Effector CD8-positive, alpha-beta T cell (primary cell): Measurements from ENCODE around the gene HERC3.

Experiments used
- DNase-seq: peaks from one replicate; lab custom pipeline; 2025; lab: John Stamatoyannopoulos, UW
- total RNA-seq, 4 experiments: gene quantifications; one replicate each; lab custom pipeline; 2026; lab: John Stamatoyannopoulos, UW

HERC3 gene
- total RNA-seq, result 2.0 to 5.6 (median 3.1) reads per million in 4 experiments

DNA sequence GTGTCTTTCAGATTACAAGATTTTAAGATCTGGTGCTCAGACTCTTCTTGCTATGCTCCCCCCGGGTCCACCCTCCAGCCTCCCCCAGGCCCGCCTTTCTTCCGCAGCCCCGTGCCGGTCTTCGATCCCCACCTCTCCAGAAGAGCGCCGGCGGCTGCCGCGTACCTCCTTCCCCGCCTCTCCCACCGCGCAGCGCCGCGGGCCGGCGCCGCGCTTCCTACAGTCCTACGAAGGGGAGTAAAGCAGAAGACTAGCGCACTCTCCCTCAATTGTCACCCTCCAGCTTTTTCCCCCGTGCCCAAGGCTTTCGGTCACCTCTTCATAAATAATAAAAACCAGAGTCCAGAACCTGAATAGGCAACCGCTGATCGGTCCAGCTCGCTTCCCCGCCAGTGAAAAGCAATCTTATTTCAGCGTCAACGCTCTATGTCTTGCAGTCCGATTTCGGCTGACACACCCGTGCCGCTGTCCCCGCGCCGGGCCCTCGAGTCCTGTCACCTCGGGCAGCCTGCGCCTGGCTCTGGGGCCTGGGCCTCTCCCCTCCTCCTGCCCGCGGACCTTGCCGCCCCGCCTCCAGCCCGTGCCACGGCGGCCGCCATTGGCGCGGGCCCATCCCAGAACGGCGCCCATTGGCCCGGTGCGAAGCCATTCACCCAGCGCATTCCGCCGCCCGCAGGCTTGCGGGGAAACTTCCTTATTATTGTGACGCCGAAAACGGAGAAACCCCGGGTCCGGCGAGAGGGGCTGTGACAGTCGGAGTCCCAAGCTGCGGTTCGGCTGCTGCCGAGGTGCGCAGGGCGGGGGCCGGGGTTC lies at the start of gene HERC3:
HERC3 (plus strand) TSS at position 694 of the 813 bp plus-strand sequence. CDS start 13,344 bp downstream, outside the sequence.
- DNase-seq, result peak; percentile 84

GRCh38 chr4:88549815-88550214 lies 42.5 kb upstream of the HERC3 start:
- DNase-seq, result no peak

DNA sequence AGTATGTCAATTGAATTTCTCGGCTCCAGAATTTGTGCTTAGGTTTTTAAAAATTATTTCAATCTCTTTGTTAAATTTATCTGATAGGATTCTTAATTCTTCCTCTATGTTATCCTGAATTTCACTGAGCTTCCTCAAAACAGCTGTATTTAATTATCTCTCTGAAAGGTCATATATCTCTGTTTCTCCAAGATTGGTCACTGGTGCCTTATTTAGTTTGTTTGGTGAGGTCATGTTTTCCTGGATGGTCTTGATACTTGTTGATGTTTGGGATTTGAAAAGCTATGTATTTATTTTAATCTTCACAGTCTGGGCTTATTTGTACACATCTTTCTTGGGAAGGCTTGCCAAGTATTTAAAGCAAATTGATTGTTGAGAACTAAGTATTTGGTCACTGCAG lies 24.7 kb upstream of the HERC3 start:
- no peak for DNase-seq

DNA sequence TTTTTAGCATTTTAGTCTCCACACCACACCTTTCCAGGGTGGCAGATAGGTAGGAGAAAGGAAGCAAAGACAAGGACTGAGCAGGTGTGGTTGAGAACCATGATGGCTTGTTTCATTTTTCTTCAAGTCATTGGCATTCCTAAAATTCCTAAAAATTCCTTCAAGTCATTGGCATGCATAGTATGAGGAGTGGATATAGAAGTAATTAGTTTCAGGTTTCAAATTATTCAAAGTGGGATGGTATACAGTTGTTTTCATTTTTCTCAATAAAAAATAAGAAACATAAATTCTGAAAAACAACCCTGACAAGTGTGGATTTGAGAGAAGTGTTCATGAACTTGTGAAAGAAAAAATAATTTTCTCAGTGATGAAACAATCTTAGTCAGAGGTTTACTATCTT lies 22.3 kb upstream of the HERC3 start:
- no peak for DNase-seq

- DNase-seq, result no peak
These were observed 18.9 kb upstream of the HERC3 start for GRCh38 chr4:88573276-88573980.

- no peak for DNase-seq
These were observed 18.3 kb upstream of the HERC3 start for GRCh38 chr4:88573995-88574394.

DNA sequence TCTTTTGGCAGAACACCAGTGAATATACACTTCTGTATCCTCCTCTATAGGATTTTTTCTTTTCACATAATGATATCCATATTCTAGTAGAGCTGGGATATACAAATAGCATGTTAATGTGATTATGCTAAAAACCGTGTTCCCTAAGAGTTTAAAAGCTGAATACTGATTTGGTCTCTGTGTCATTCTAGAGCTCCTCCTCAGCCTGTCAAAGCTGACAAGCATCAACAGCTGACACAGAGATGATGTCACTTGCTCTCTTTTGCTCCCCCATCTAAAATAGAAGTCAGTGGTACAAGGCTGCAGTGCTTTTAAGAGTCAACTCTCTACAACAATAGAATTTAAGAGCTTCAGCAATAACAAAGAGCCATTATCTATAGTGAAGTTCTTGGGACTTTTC lies 17.1 kb upstream of the HERC3 start:
- no peak for DNase-seq

DNA sequence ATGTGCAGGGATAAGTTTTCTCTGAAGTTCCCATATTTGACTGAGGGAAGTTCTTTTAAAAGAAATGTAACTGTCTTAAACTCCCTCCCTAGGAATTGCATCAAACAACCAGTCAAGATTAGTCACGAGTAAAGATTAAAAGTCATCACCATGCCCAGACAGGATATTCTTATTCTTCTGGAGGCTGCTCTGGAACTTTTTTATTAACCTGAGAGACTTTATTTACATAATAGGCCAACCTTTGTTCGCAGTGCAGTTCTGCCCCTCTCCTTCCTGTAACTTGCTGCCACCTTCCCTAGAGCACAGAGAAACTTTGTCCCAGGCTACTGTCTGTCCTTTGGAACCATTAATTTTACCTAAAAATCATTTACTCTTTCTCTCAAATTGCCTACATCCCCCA lies 9.8 kb upstream of the HERC3 start:
- no peak for DNase-seq

- no peak for DNase-seq
These were observed 8.4 kb upstream of the HERC3 start for GRCh38 chr4:88583631-88584470.

GRCh38 chr4:88584471-88584900 lies 7.8 kb upstream of the HERC3 start:
- no peak for DNase-seq

- DNase-seq, result no peak
These were observed 6.4 kb upstream of the HERC3 start for GRCh38 chr4:88585917-88586316.

GRCh38 chr4:88587306-88587705 lies 5.0 kb upstream of the HERC3 start:
- DNase-seq, result no peak

DNA sequence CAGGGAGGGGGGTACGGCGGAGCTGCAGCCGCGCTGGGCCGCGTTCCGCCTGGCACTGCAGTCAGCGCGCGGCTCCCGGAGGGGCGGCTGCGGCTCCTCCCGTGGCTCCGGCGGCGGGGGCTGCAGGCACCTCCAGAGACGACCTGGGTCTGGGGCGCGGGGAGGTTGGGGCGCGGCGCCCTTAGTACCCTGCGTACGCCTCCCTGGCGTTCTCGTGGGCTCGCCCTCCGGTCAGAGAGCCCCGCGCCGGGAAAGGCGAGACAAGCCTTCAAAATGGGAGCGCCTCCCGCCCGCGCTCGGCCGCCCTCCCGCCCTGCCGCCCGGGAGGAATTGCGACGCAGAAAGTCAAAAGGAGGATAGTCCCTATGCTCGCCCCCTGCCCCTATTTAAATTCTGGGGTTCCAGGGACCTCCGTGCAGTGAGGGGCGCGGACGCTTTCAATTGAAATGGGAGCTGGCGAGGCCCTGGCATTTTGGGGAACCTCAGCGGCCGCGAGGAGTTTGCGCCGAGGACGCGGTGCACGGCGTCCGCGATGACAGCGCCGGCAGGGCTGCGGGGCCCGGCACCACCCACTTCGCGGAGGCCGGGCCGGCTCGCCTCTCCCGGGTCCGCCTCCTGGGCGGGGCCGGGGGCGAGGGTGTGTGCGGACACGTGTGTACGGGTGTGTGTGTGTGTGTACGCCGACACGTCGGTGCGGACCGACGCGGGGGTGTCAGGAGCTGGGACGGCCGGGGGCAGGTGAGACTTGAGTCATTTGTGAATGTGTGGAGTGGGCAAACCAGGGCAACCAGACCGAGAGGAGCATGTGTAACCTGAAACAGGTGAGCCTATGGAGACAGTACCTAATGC lies 544 bp downstream of the HERC3 start:
- peak; percentile 64 for DNase-seq

DNA sequence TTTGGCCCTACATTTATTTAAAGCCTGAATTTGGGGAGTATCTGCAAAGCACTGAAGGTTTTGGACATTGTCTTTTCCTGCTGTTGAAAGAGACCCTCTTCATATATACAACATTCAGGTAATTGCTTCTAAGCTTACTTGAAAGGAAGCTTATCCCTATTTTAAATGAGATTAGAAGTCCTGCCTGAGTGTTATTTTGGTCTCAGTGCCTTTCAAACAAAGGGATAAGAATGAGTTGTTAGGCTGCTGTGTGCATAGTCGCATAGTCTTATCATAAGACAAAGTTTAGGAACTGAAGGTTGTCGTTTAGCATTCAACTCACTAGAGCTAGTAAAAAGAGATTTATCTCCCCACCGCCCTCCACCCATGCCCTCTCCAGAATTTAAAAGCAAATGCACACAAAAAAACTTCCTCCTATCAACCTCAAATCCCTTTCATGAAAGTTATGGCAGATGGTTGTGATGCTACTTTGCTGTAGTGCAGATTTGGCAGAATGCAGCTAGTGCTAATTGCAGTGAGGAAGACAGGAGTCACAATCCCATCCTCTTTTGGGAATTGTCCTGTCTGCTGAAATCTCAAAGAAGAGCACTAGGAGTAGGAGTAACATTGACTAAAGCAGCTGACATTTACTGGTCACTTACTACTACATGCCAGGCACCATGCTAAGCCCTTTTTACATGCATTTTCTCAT lies 5.8 kb downstream of the HERC3 start:
- no peak for DNase-seq

- DNase-seq, result no peak
These were observed 7.0 kb downstream of the HERC3 start for GRCh38 chr4:88599298-88599697.

DNA sequence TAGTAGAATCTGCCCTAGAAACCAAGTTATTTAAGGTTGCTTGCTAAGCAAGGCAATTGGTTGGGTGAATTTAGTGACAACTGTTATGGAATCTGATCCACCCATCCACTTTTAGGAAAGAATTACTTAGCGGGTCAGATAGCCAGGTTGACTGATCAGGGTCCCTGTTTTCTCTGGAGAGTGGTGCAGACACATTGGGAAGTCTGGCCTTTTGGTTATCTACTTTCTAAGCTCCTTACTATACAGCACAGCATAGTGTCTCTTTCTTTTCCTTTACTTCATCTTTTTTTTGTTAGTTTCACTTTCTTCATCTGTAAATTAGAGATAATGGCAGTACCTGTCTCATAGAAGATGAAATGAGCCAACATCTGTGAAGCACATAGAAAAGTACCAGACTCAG lies 7.4 kb downstream of the HERC3 start:
- DNase-seq, result no peak

GRCh38 chr4:88600176-88600838 lies 8.0 kb downstream of the HERC3 start:
- no peak for DNase-seq

GRCh38 chr4:88604978-88605678 lies 12.8 kb downstream of the HERC3 start:
- no peak for DNase-seq

DNA sequence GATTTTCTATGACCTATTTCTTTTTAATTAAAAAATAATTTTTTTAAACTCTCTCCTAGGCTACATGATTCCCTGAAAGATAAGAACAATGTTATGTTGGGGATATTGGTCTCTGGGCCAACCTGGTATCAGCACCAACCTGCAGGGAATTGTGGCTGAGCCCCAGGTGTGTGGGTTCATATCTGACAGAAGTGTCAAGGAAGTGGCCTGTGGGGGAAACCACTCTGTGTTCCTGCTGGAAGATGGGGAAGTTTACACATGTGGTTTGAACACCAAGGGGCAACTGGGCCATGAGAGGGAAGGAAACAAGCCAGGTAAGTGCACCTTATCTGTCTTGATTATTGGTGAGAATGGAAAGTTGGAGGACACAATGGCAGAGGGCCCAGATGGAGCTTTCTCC lies 13.5 kb downstream of the HERC3 start:
- DNase-seq, result no peak

GRCh38 chr4:88606832-88607231 lies 14.6 kb downstream of the HERC3 start:
- no peak for DNase-seq
